ENCODE results near the gene PAIP2. TPM values are rescaled to one million over a fixed set of nuclear protein-coding genes. Genes with fewer than 3 reads are reported as not detected.

Gene PAIP2
- total and polyA plus RNA-seq, 2 of the 4 experiments (the other 2 are of a cell fraction) = 41.9 to 59.5 TPM

DNA sequence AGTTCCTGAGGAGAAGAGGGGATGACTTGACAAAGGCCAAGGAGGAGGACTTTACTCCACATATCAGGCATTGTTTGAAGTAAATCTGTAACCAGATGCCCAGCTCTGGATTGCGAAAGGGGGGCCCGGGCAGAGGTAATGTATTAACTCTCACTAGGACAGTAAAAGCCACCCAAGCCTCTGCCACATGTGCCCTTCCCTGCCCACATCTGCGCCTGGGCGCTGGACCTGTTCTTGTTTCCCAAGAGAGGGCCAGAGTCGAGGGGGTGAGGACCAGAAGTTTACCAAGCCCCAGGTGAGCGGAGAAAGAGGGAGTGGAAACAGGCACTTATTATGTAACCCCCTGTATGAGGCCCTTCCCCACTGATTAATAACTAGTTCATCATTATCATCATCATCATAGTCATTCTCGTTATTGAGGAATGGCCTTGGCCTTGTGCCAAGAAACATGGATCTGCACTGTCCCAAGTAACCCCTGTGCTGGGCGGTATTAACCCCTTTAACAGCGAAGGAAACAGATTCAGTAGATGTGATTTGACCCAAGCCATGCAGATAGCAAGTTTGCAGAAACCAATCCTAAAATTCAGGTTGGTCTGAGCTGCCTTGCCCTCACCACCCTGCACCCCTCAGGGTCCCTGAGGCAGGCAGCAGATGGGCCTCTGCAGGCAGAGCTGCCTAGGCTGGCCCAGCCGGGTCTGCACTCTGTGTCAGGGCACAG lies 41.8 kb downstream of the PAIP2 start, which contains the start of gene SLC23A1:
Gene SLC23A1 (minus strand): TSS at position 23 of the 718 bp plus-strand sequence. CDS start 44 bp downstream, outside the sequence.
- H2AK5ac ChIP-seq (ENCODE audit: low read depth, low read length) = no peak within 1 kb of the TSS
- H4K91ac ChIP-seq (ENCODE audit: insufficient read depth, low read depth, low read length) = no peak within 1 kb of the TSS
- no peak within 1 kb of the TSS for H2BK20ac ChIP-seq (ENCODE audit: low read depth, low read length)
- H3K4me2 ChIP-seq (ENCODE audit: low read depth, low read length) = no peak within 1 kb of the TSS
- H2BK15ac ChIP-seq (ENCODE audit: low read depth, low read length) = no peak within 1 kb of the TSS
- intact Hi-C loops (cut with micrococcal nuclease) (no loop called here), dilution Hi-C loops (cut with HindIII; ENCODE audit: low sequenced_read_pairs, unreplicated experiment) (no loop called here), in situ Hi-C loops (cut with MboI; ENCODE audit: low sequenced_read_pairs) (no loop called here)
- peak within 1 kb of the TSS; percentile 20 for H2AK9ac ChIP-seq (replicated peaks; ENCODE audit: low read depth, low read length, poor library complexity)
- H4K8ac ChIP-seq (ENCODE audit: low read depth in 2 of 2, low read length in 2 of 2) = no peak within 1 kb of the TSS
- BruUV-seq (replicated peaks) = no TSS peak
- no peaks in the 10 kb centered on the region for H4K20me1 ChIP-seq (ENCODE audit: insufficient read depth, low read length)
- no peak within 1 kb of the TSS for H3K9ac ChIP-seq (ENCODE audit: low read depth, low read length)
- no peak within 1 kb of the TSS for H3K14ac ChIP-seq (replicated peaks; ENCODE audit: low read depth, low read length)
- H4K5ac ChIP-seq (ENCODE audit: low read depth, low read length) = no peak within 1 kb of the TSS
- no peak within 1 kb of the TSS for H3K18ac ChIP-seq (ENCODE audit: low read depth, low read length)
- H3K9me3 ChIP-seq (ENCODE audit: control insufficient read depth, insufficient read depth, low read length) = no peaks in the 10 kb centered on the region
- peak; percentile 87 for TF ChIP-seq CEBPB (IDR thresholded peaks at IDR 0.05; ENCODE audit: low read depth, low read length)
- TF ChIP-seq, protein P1, sequence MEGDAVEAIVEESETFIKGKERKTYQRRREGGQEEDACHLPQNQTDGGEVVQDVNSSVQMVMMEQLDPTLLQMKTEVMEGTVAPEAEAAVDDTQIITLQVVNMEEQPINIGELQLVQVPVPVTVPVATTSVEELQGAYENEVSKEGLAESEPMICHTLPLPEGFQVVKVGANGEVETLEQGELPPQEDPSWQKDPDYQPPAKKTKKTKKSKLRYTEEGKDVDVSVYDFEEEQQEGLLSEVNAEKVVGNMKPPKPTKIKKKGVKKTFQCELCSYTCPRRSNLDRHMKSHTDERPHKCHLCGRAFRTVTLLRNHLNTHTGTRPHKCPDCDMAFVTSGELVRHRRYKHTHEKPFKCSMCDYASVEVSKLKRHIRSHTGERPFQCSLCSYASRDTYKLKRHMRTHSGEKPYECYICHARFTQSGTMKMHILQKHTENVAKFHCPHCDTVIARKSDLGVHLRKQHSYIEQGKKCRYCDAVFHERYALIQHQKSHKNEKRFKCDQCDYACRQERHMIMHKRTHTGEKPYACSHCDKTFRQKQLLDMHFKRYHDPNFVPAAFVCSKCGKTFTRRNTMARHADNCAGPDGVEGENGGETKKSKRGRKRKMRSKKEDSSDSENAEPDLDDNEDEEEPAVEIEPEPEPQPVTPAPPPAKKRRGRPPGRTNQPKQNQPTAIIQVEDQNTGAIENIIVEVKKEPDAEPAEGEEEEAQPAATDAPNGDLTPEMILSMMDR (conservative IDR thresholded peaks at IDR 0.05; ENCODE audit: low read depth, low read length) = no peak
- H2BK120ac ChIP-seq (ENCODE audit: low read depth, low read length) = no peak within 1 kb of the TSS
- no peak within 1 kb of the TSS for H3K56ac ChIP-seq (ENCODE audit: extremely low read depth, insufficient read depth, low read length)
- 11% methylated on average over 1 of the region's 10 CpGs; no CpG with 5 or more reads in 1 of the 2 experiments for WGBS, 2 experiments (ENCODE audit: extremely low coverage in 2 of 2, insufficient read length in 1 of 2)
- H3K27me3 ChIP-seq (ENCODE audit: control insufficient read depth, insufficient read depth, low read length) = no peaks in the 10 kb centered on the region
- H3K4ac ChIP-seq (ENCODE audit: low read depth, low read length) = no peak within 1 kb of the TSS
- H2AFZ ChIP-seq (replicated peaks; ENCODE audit: low read length, poor library complexity) = no peak within 1 kb of the TSS
- H3K4me1 ChIP-seq (ENCODE audit: control insufficient read depth, insufficient read depth, low read length) = peaks cover 5% of the 10 kb centered on the region; the same call in 1 of the 2 replicates
- no peak within 1 kb of the TSS for H3K23ac ChIP-seq (ENCODE audit: low read depth, low read length)
- CTCF ChIA-PET = no interaction called here
- no peak within 1 kb of the TSS for H3K27ac ChIP-seq (ENCODE audit: insufficient read depth, low read length)
- H3K9me1 ChIP-seq (ENCODE audit: insufficient read depth, low read length) = no peaks in the 10 kb centered on the region
- DNase-seq (peak; percentile 32), ATAC-seq (ENCODE audit: low read depth) (peak; percentile 55)
- no peak within 1 kb of the TSS for H2BK5ac ChIP-seq (ENCODE audit: low read depth, low read length, poor library complexity, severe bottlenecking)
- H3K4me3 ChIP-seq (ENCODE audit: insufficient read depth, low read depth, low read length) = no peak within 1 kb of the TSS
- POLR2A ChIA-PET (ENCODE audit: unreplicated experiment) = no interaction called here
- no peaks in the 10 kb centered on the region for H3K36me3 ChIP-seq (ENCODE audit: control insufficient read depth, insufficient read depth, low read length)
- no peaks in the 10 kb centered on the region for H3K79me1 ChIP-seq (ENCODE audit: low read depth in 1 of 2, low read length in 2 of 2)

Data from IMR-90 (cell line).